Measurements from ENCODE around the gene SCUBE1. TPM values are rescaled to one million over a fixed set of nuclear protein-coding genes. Genes with fewer than 3 reads are reported as not detected.

SCUBE1 gene
- total and polyA plus RNA-seq, 2 donors (not counting 3 experiments of a cell fraction or from before 2014, with no cell fraction given): 0.07 TPM; not detected in 1

DNA sequence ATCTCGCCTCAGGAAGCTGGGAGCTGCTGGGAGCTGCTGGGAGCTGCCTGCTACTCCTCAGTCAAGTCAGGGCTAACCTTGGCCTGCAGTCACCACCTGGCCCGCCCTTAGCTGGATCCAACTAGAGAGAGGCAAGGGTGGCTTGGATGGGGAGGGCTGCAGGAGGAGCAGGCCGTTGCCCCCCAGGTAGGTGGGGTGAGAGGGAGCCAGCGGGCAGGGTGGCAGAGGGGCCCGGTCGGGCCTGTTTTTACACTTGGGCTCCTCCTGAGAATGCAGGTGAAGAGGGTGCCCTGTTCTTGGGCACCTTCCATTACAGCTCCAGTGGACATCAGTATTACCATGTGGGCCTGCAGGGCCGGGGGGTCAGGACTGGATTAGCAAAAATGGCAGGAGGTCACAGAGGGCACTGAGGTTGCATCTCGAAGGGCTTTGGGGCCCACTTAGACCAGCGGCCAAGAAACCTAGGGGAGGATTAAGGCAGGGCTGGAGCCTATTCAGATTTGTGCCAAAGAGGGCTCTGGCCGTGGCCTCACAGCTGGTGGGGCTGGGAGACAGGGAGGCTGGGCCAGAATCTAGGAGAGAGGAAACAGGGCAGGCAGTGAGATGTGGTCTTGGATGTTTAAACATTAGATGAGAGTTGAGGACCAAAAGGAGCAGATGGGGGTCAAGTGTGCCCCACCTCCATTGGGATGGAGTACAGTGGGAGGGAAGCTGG, 95.5 kb downstream of the SCUBE1 start:
- TF ChIP-seq, protein P1, sequence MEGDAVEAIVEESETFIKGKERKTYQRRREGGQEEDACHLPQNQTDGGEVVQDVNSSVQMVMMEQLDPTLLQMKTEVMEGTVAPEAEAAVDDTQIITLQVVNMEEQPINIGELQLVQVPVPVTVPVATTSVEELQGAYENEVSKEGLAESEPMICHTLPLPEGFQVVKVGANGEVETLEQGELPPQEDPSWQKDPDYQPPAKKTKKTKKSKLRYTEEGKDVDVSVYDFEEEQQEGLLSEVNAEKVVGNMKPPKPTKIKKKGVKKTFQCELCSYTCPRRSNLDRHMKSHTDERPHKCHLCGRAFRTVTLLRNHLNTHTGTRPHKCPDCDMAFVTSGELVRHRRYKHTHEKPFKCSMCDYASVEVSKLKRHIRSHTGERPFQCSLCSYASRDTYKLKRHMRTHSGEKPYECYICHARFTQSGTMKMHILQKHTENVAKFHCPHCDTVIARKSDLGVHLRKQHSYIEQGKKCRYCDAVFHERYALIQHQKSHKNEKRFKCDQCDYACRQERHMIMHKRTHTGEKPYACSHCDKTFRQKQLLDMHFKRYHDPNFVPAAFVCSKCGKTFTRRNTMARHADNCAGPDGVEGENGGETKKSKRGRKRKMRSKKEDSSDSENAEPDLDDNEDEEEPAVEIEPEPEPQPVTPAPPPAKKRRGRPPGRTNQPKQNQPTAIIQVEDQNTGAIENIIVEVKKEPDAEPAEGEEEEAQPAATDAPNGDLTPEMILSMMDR (IDR thresholded peaks at IDR 0.05; ENCODE audit: extremely low read depth in 1 of 2, insufficient read depth in 1 of 2, low read depth in 1 of 2, low read length in 2 of 2): no peak
- TF ChIP-seq MYC (IDR thresholded peaks at IDR 0.05; ENCODE audit: low read depth, low read length) (no peak), EZH2 (IDR thresholded peaks at IDR 0.05; ENCODE audit: borderline replicate concordance, low read depth, low read length, severe bottlenecking) (no peak), POLR2A (IDR thresholded peaks at IDR 0.05; ENCODE audit: low read depth, low read length) (no peak), GATA2 (IDR thresholded peaks at IDR 0.05; ENCODE audit: insufficient read depth, insufficient read length, low read depth, low read length) (no peak), MAX (IDR thresholded peaks at IDR 0.05; ENCODE audit: insufficient read depth, insufficient read length) (no peak), FOS (IDR thresholded peaks at IDR 0.05; ENCODE audit: borderline replicate concordance, insufficient read depth, low read length) (no peak), POLR2AphosphoS5 (IDR thresholded peaks at IDR 0.05; ENCODE audit: insufficient read depth, low read depth, low read length) (no peak), JUN (IDR thresholded peaks at IDR 0.05; ENCODE audit: borderline replicate concordance, insufficient read depth, insufficient read length, low read depth) (no peak)
- no peak overlapping the region for H2AFZ ChIP-seq (ENCODE audit: low read depth, low read length)
- FAIRE-seq (no peak), DNase-seq (ENCODE audit: low read depth, low spot score) (no peak)
- no peaks in the 10 kb centered on the region for H4K20me1 ChIP-seq (replicated peaks; ENCODE audit: control insufficient read depth, extremely low read depth, insufficient read depth, low read length)
- H3K4me1 ChIP-seq (ENCODE audit: control insufficient read depth, extremely low read depth, insufficient read depth, low read length): no peaks in the 10 kb centered on the region
- no TSS peak for BruUV-seq (replicated peaks)
- H3K9me1 ChIP-seq (replicated peaks; ENCODE audit: control insufficient read depth, extremely low read depth, insufficient read depth, low read length): no peaks in the 10 kb centered on the region
- H3K4me2 ChIP-seq (ENCODE audit: insufficient read depth, low read length): no peak overlapping the region
- no peak overlapping the region for H3K27ac ChIP-seq (ENCODE audit: insufficient read depth, low read depth, low read length)
- no peaks in the 10 kb centered on the region for H3K9me3 ChIP-seq (replicated peaks; ENCODE audit: control insufficient read depth, insufficient read depth, low read length)
- H3K9ac ChIP-seq (replicated peaks; ENCODE audit: extremely low read depth, insufficient read depth, low read length): no peak overlapping the region
- H3K79me2 ChIP-seq (ENCODE audit: control insufficient read depth, insufficient read depth, low read length): no peaks in the 10 kb centered on the region
- CTCF ChIA-PET: interaction anchor here (1.0 to 1.7 kb wide), 5 partner anchors 13 to 99 kb away, joined by 3 to 5 read pairs (median 4); no protein-coding TSS in a partner anchor
- POLR2A ChIA-PET: no interaction called here
- no peaks in the 10 kb centered on the region for H3K36me3 ChIP-seq (ENCODE audit: control insufficient read depth in 2 of 2, extremely low read depth in 1 of 2, insufficient read depth in 2 of 2, low read length in 2 of 2)
- no peak overlapping the region for H3K4me3 ChIP-seq (replicated peaks in 1 of 3; ENCODE audit: insufficient read depth in 1 of 3, low read depth in 1 of 3, low read length in 3 of 3)
- intact Hi-C loops (cut with micrococcal nuclease) (no loop called here), dilution Hi-C loops (cut with MboI; ENCODE audit: extremely low pct_ligation_motif_present, low sequenced_read_pairs) (no loop called here)
- H3K27me3 ChIP-seq (ENCODE audit: control insufficient read depth in 2 of 2, insufficient read depth in 2 of 2, low read length in 2 of 2): no peaks in the 10 kb centered on the region

All from endothelial cell of umbilical vein (primary cell).